HL-60 (cell line): ENCODE measurements around the gene FAT1.

ENCODE experiments used
- GABPA ChIP-seq: IDR thresholded peaks from 2 replicates; pipeline ENCODE4 v1.6.1; 2012; ENCODE audit warnings: low read depth
- POLR2AphosphoS5 ChIP-seq: IDR thresholded peaks from 2 replicates; pipeline ENCODE4 v1.6.1; 2012; ENCODE audit warnings: low read depth
- TF ChIP-seq, protein P1 (sequence below): IDR thresholded peaks from one replicate; pipeline ENCODE4 v1.5.1; 2011; ENCODE audit warnings: low read length, control low read depth, inconsistent platforms; ENCODE audit not compliant: insufficient read depth

DNA sequence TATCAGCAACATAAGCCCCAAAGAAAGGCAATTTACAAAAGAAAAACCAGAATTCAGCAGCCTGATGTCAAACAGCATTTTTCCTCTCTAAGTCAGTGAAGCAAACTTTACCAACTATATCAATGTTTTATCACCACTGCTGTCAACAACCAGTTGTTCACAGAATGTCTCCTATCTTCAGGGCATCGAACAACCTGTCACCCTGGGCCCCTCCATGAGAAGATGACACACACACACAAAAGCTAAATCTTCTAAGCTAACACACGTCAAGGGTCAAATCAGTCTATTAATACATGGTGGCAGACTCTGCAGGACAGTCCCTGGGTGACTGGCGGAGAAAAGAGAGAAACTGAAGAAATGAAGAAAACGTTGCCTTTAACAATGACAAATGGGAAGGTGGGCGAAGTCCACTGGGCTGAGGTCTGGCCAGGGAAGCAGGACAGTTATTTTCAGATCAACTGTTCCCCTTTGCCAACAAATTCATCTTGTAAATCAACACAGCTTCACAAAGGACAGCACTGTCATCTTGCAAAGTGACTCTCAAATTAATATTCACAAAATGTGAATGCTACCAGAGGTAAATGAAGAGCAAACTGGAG, 13.0 kb downstream of the FAT1 start:
- TF ChIP-seq, protein P1, sequence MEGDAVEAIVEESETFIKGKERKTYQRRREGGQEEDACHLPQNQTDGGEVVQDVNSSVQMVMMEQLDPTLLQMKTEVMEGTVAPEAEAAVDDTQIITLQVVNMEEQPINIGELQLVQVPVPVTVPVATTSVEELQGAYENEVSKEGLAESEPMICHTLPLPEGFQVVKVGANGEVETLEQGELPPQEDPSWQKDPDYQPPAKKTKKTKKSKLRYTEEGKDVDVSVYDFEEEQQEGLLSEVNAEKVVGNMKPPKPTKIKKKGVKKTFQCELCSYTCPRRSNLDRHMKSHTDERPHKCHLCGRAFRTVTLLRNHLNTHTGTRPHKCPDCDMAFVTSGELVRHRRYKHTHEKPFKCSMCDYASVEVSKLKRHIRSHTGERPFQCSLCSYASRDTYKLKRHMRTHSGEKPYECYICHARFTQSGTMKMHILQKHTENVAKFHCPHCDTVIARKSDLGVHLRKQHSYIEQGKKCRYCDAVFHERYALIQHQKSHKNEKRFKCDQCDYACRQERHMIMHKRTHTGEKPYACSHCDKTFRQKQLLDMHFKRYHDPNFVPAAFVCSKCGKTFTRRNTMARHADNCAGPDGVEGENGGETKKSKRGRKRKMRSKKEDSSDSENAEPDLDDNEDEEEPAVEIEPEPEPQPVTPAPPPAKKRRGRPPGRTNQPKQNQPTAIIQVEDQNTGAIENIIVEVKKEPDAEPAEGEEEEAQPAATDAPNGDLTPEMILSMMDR, result no peak
- TF ChIP-seq POLR2AphosphoS5, result no peak
- TF ChIP-seq GABPA, result no peak
